HepG2 (cell line): ENCODE results near the gene IPPK. TPM values are rescaled to one million over a fixed set of nuclear protein-coding genes. Genes with fewer than 3 reads are reported as not detected.
A peak's percentile ranks its signal among the peaks of the same experiment; 100 is the strongest.

Experiments
- CREB1 ChIP-seq, 2 experiments: fragments of 450-650 bp in 1 of 2; IDR thresholded peaks; 2 replicates each; pipeline ENCODE4 v1.6.1; 2016 to 2017; ENCODE audit warnings: control low read depth in 1 of 2, mild to moderate bottlenecking in 1 of 2, missing compliant biosample characterization in 1 of 2, missing genetic modification characterization in 1 of 2
- ETV5 ChIP-seq: IDR thresholded peaks from 2 replicates; pipeline ENCODE4 v1.6.1; 2018; ENCODE audit warnings: missing biosample characterization, missing genetic modification reagents, inconsistent platforms, borderline replicate concordance
- GZF1 ChIP-seq: sonication (generic); formaldehyde crosslinking; IDR thresholded peaks from 2 replicates; pipeline ENCODE4 v1.5.1; 2020; ENCODE audit warnings: mild to moderate bottlenecking, missing genetic modification reagents
- HOXA3 ChIP-seq: sonication (generic); formaldehyde crosslinking; IDR thresholded peaks from 2 replicates; pipeline ENCODE4 v1.5.0; 2020; ENCODE audit warnings: missing genetic modification reagents
- MYC ChIP-seq: sonication (generic); formaldehyde crosslinking; IDR thresholded peaks from 2 replicates; pipeline ENCODE4 v1.9.0; 2021; ENCODE audit warnings: missing genetic modification reagents, borderline replicate concordance
- NAIF1 ChIP-seq: sonication (generic); formaldehyde crosslinking; IDR thresholded peaks from 2 replicates; pipeline ENCODE4 v1.5.0; 2020; ENCODE audit warnings: mild to moderate bottlenecking, missing genetic modification reagents, borderline replicate concordance
- SMARCE1 ChIP-seq: fragments of 450-650 bp; IDR thresholded peaks from 2 replicates; pipeline ENCODE4 v1.6.1; 2017; ENCODE audit warnings: borderline replicate concordance
- ZBTB1 ChIP-seq: sonication (generic); formaldehyde crosslinking; IDR thresholded peaks from 2 replicates; pipeline ENCODE4 v1.4.0; 2020; ENCODE audit warnings: missing genetic modification reagents, borderline replicate concordance
- ZFAT ChIP-seq: sonication (generic); formaldehyde crosslinking; conservative IDR thresholded peaks from 2 replicates; pipeline ENCODE4 v1.8.1; 2023; ENCODE audit warnings: missing genetic modification reagents, inconsistent platforms
- ZNF253 ChIP-seq: sonication (generic); formaldehyde crosslinking; IDR thresholded peaks from 2 replicates; pipeline ENCODE4 v1.8.0; 2022; ENCODE audit warnings: mild to moderate bottlenecking, missing genetic modification reagents, borderline replicate concordance
- ZNF446 ChIP-seq: sonication (generic); formaldehyde crosslinking; IDR thresholded peaks from 2 replicates; pipeline ENCODE4 v1.5.0; 2020; ENCODE audit warnings: mild to moderate bottlenecking, missing genetic modification reagents
- ZNF629 ChIP-seq: sonication (generic); formaldehyde crosslinking; conservative IDR thresholded peaks from 2 replicates; pipeline ENCODE4 v1.5.0; 2020; ENCODE audit warnings: missing genetic modification reagents
- polyA plus RNA-seq, 8 experiments: library from polyadenylated mRNA; depleted of rRNA in 3 of 8; stranded (reverse) in 7 of 8; unstranded in 1 of 8; fragments of >200 nt; fragmentation: Illumina TruSeq in 4 of 8; extraction: Trizol in 4 of 8; gene quantifications; 2 replicates each; pipeline versions ENCODE4 v1.2.1 to v1.2.3, GENCODE V29; 2011 to 2016; ENCODE audit warnings: low read depth in 4 of 8, missing spikeins in 1 of 8, mixed read lengths in 1 of 8; ENCODE audit not compliant: insufficient read depth in 1 of 8
- total RNA-seq, 5 experiments: library from RNA; depleted of rRNA; stranded (reverse); fragments of >200 nt; fragmentation: Illumina TruSeq; extraction: Trizol; gene quantifications; 2 replicates each; pipeline ENCODE4 v1.2.3, GENCODE V29; 2016; ENCODE audit warnings: low read depth in 1 of 5
- TF ChIP-seq, protein P1 (sequence below): IDR thresholded peaks from 2 replicates; pipeline ENCODE4 v1.6.1; 2016; ENCODE audit warnings: low read depth, borderline replicate concordance
- TF ChIP-seq, protein P2 (sequence below): sonication (generic); formaldehyde crosslinking; IDR thresholded peaks from 2 replicates; pipeline ENCODE4 v1.8.1; 2023; ENCODE audit warnings: missing genetic modification reagents, inconsistent platforms, borderline replicate concordance
- TF ChIP-seq, protein P3 (sequence below): sonication (generic); formaldehyde crosslinking; IDR thresholded peaks from 2 replicates; pipeline ENCODE4 v1.5.0; 2020; ENCODE audit warnings: missing genetic modification reagents
- TF ChIP-seq, protein P4 (sequence below): sonication (generic); formaldehyde crosslinking; IDR thresholded peaks from 2 replicates; pipeline ENCODE4 v1.5.1; 2020; ENCODE audit warnings: mild to moderate bottlenecking, moderate library complexity, missing genetic modification reagents
- TF ChIP-seq, protein P5 (sequence below): sonication (generic); formaldehyde crosslinking; IDR thresholded peaks from 2 replicates; pipeline ENCODE4 v1.4.0; 2020; ENCODE audit warnings: mild to moderate bottlenecking, missing genetic modification reagents
- TF ChIP-seq, protein P6 (sequence below): sonication (generic); formaldehyde crosslinking; IDR thresholded peaks from 2 replicates; pipeline ENCODE4 v1.4.0; 2020; ENCODE audit warnings: missing genetic modification reagents
- TF ChIP-seq, protein P7 (sequence below): sonication (generic); formaldehyde crosslinking; IDR thresholded peaks from 2 replicates; pipeline ENCODE4 v1.5.0; 2020; ENCODE audit warnings: missing genetic modification reagents
- TF ChIP-seq, protein P8 (sequence below): IDR thresholded peaks from 2 replicates; pipeline ENCODE4 v1.6.1; 2016; ENCODE audit warnings: missing biosample characterization, missing genetic modification reagents, low read depth

The IPPK gene
- total and polyA plus RNA-seq, 2 of the 13 experiments (the other 11 are each of a cell fraction or from before 2014, with no cell fraction given) = 9.9 to 14.1 TPM

DNA sequence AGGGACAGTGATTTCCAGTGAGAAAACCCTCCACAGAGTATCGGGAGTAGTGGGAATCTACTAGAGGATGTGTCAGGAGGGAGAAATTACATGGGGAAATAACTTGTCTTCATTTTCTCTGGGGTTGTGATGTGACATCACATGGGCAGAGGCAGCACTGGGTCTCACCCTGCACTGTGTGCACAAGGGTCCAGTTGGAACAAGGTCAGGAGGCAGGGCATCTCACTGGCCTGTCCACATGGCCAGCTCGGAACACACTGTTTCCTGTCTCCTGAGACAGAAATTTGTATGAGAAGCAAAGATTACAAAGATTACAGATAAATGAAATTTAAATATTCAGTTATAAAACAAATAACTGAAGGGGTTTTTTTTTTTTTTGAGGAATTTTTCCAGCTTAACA lies 71.5 kb downstream of the IPPK start (continued):
- TF ChIP-seq, protein P1, sequence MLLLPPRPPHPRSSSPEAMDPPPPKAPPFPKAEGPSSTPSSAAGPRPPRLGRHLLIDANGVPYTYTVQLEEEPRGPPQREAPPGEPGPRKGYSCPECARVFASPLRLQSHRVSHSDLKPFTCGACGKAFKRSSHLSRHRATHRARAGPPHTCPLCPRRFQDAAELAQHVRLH (CRISPR knock-in tag) = no peak
- TF ChIP-seq, protein P2, sequence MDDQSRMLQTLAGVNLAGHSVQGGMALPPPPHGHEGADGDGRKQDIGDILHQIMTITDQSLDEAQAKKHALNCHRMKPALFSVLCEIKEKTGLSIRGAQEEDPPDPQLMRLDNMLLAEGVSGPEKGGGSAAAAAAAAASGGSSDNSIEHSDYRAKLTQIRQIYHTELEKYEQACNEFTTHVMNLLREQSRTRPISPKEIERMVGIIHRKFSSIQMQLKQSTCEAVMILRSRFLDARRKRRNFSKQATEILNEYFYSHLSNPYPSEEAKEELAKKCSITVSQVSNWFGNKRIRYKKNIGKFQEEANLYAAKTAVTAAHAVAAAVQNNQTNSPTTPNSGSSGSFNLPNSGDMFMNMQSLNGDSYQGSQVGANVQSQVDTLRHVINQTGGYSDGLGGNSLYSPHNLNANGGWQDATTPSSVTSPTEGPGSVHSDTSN (CRISPR knock-in tag) = no peak
- TF ChIP-seq, protein P3, sequence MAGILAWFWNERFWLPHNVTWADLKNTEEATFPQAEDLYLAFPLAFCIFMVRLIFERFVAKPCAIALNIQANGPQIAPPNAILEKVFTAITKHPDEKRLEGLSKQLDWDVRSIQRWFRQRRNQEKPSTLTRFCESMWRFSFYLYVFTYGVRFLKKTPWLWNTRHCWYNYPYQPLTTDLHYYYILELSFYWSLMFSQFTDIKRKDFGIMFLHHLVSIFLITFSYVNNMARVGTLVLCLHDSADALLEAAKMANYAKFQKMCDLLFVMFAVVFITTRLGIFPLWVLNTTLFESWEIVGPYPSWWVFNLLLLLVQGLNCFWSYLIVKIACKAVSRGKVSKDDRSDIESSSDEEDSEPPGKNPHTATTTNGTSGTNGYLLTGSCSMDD (CRISPR knock-in tag) = no peak
- TF ChIP-seq NAIF1 (CRISPR knock-in tag) = no peak
- TF ChIP-seq ZNF446 = no peak
- no peak for TF ChIP-seq ZBTB1 (CRISPR knock-in tag)
- TF ChIP-seq, protein P4, sequence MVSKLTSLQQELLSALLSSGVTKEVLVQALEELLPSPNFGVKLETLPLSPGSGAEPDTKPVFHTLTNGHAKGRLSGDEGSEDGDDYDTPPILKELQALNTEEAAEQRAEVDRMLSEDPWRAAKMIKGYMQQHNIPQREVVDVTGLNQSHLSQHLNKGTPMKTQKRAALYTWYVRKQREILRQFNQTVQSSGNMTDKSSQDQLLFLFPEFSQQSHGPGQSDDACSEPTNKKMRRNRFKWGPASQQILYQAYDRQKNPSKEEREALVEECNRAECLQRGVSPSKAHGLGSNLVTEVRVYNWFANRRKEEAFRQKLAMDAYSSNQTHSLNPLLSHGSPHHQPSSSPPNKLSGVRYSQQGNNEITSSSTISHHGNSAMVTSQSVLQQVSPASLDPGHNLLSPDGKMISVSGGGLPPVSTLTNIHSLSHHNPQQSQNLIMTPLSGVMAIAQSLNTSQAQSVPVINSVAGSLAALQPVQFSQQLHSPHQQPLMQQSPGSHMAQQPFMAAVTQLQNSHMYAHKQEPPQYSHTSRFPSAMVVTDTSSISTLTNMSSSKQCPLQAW (CRISPR knock-in tag) = 0 out of 2 replicates have a peak, but pooled peaks have one; percentile 24
- no peak for TF ChIP-seq ZNF253 (CRISPR knock-in tag)
- TF ChIP-seq, protein P5, sequence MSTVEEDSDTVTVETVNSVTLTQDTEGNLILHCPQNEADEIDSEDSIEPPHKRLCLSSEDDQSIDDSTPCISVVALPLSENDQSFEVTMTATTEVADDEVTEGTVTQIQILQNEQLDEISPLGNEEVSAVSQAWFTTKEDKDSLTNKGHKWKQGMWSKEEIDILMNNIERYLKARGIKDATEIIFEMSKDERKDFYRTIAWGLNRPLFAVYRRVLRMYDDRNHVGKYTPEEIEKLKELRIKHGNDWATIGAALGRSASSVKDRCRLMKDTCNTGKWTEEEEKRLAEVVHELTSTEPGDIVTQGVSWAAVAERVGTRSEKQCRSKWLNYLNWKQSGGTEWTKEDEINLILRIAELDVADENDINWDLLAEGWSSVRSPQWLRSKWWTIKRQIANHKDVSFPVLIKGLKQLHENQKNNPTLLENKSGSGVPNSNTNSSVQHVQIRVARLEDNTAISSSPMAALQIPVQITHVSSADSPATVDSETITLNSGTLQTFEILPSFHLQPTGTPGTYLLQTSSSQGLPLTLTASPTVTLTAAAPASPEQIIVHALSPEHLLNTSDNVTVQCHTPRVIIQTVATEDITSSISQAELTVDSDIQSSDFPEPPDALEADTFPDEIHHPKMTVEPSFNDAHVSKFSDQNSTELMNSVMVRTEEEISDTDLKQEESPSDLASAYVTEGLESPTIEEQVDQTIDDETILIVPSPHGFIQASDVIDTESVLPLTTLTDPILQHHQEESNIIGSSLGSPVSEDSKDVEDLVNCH (CRISPR knock-in tag) = no peak
- TF ChIP-seq SMARCE1 = no peak
- no peak for TF ChIP-seq GZF1 (CRISPR knock-in tag)
- TF ChIP-seq, protein P6, sequence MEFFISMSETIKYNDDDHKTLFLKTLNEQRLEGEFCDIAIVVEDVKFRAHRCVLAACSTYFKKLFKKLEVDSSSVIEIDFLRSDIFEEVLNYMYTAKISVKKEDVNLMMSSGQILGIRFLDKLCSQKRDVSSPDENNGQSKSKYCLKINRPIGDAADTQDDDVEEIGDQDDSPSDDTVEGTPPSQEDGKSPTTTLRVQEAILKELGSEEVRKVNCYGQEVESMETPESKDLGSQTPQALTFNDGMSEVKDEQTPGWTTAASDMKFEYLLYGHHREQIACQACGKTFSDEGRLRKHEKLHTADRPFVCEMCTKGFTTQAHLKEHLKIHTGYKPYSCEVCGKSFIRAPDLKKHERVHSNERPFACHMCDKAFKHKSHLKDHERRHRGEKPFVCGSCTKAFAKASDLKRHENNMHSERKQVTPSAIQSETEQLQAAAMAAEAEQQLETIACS = no peak
- TF ChIP-seq ETV5 (CRISPR knock-in tag) = peak; percentile 15; the same call in 1 of the 2 replicates
- TF ChIP-seq, protein P7, sequence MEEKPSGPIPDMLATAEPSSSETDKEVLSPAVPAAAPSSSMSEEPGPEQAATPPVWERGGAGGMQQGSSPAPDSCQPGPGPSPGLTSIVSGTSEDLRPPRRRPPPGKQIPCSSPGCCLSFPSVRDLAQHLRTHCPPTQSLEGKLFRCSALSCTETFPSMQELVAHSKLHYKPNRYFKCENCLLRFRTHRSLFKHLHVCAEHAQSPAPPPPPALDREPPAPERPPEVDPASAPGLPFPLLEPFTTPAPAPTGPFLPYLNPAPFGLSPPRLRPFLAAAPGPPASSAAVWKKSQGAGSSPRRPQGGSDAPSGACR (CRISPR knock-in tag) = no peak
- peak; percentile 71; the same call in 1 of the 2 replicates for TF ChIP-seq MYC (CRISPR knock-in tag)
- no peak for TF ChIP-seq ZNF629 (CRISPR knock-in tag)
- no peak for TF ChIP-seq ZFAT (CRISPR knock-in tag)
- TF ChIP-seq, protein P8, sequence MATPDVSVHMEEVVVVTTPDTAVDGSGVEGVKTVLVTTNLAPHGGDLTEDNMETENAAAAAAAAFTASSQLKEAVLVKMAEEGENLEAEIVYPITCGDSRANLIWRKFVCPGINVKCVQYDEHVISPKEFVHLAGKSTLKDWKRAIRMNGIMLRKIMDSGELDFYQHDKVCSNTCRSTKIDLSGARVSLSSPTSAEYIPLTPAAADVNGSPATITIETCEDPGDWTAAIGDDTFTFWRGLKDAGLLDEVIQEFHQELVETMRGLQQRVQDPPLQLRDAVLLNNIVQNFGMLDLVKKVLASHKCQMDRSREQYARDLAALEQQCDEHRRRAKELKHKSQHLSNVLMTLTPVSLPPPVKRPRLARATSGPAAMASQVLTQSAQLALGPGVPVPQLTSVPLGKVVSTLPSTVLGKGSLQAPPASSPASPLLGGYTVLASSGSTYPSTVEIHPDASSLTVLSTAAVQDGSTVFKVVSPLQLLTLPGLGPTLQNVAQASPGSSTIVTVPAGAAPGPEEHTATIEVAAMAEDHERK (CRISPR knock-in tag) = no peak
- peak; percentile 20; the same call in 1 of the 2 replicates for TF ChIP-seq HOXA3 (CRISPR knock-in tag)
- no peak for TF ChIP-seq CREB1 (IDR thresholded peaks at IDR 0.05)
- TF ChIP-seq CREB1 (CRISPR knock-in tag; IDR thresholded peaks at IDR 0.05) = no peak
